HG03432 (cell line): ENCODE data around the gene MORN3.
"Not testable (repeated sequence)": the region's sequence is repeated elsewhere in the genome, so short reads cannot be mapped to it uniquely, and the experiment has no call there.

ENCODE experiments used
- ATAC-seq: cut with Tn5 transposase; IDR thresholded peaks from one replicate; pipeline ENCODE4 v1.9.1; 2021; ENCODE audit warnings: mild to moderate bottlenecking, moderate library complexity; ENCODE audit not compliant: unreplicated experiment

The MORN3 gene

DNA sequence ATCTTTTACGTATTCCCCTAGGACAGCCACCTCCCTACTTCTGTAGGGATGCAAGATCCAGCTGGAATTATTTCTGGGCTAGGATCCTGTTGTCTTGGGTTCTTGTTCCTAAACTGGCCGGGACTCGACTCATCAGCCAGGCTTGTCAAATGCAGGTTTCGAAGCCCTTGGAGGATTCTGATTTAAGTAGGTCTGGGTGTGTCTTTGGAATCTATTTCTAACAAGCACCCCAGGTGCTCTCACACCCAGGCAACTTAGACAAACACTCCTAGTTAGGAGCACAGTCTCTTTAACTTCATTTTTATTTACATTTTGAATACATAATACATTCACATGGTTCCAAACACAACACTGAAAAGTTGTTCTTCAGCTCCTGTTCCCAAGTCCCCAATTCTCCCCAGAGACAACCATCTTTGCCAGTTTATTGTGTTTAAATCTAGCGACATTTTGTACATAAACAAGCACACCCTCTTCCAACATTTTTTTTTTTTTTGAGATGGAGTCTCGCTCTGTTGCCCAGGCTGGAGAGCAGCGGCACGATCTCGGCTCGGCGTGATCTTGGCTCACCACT lies 20.9 kb downstream of the MORN3 start:
- ATAC-seq: no peak

DNA sequence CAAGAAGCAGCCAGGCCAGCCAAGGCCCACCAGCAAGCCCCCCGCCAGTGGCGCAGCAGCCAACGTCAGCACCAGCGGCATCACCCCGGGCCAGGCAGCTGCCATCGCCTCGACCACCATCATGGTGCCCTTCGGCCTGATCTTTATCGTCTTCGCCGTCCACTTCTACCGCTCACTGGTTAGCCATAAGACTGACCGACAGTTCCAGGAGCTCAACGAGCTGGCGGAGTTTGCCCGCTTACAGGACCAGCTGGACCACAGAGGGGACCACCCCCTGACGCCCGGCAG lies 28.2 kb downstream of the MORN3 start:
- ATAC-seq: no peak

DNA sequence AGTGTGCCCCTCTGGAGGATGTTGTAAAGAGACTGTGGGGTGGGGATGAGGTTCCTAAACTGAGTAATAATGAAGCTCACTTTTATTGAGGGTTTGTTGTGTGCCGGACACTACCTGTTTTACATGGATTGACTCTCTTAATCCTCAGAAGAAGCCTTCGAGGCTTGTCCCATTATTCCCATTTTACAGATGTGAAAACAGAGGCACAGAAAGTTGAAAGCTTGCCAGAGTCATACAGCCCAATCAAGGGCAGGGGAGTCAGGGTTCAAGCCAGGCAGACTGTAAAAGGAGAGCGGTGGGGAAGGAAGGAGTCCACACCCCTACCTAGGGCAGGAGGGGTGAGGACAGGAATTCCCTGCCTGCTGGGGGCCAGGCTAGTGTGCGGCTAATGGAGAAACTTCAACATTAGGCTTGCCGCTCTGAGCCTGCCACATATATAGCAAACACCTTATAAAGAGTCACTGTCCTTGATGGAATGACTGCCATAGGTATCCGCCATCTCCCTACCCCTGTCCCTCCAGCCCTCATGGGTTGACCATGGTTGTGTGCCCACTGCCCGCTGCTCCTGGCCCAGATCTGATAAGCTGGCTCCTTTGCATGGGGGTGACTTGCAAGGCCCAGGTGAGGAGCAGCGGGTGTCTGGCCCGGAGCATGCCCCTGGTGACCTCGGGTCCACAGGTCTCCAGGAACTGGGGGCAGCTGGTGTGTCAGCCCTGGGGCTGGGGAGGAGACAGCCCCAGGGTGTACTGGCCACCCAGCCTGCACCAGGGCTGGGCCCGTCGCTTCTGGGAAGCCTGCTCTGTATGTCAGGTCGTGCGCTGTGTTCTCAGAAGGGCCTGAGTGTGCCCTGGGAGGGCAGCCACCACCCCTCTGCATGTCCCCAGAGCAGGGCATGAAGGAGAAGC lies 30.9 kb downstream of the MORN3 start:
- no peak for ATAC-seq

DNA sequence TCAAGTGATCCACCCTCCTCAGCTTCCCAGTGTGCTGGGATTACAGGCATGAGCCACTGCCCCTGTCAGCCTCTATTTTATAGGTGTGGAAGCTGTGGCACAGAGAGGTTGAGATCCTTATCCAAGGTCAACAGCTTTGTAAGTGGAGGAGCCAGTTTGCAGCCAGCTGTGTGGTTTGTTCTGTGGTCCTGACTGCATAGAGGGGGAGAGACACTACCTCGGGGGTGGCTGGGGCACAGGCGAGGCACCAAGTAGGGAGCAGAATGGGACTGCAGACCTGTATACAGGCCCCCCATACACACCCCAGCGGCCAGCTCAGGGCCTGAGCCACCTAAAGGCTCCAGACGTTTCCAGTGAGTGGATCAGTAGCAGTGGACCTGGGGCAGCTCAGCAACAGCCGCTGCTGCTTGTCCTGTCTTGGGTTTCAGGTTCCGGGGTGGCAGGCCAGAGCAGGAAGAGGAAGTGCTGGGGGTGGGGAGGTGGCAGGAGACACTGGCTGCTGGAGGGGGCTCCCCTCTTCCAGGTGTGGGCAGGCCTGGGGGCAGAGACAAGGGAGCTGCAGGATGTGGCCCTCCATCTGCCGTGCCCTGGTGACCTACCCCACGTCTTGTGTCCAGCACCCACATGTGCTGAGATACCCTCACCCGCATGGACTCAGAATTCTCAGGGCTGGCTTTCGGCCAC lies 32.1 kb downstream of the MORN3 start:
- ATAC-seq: no peak

DNA sequence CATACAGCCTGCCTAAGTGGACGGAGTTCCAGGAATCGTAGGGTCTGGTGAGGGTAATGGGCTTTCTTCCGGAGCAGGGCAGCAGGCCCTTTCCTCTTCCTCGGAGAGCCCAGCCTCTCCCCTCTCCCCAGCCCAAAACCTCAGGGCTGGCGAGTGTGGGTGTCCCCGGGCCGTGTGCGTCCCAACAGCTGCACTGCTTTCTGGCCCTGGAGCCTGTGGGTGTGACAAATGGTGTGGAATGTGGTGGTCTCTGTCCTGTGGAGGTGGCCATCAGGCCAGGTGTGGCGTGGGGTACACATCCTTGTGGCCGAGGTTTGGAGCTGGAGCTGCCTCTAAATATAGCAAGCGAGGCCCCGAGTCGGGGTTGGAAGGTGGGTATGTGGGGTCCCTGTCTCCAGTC lies 34.6 kb downstream of the MORN3 start:
- ATAC-seq: no peak

DNA sequence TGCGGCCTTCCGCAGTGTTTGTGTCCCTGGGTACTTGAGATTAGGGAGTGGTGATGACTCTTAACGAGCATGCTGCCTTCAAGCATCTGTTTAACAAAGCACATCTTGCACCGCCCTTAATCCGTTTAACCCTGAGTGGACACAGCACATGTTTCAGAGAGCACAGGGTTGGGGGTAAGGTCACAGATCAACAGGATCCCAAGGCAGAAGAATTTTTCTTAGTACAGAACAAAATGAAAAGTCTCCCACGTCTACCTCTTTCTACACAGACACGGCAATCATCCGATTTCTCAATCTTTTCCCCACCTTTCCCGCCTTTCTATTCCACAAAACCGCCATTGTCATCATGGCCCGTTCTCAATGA lies 35.6 kb downstream of the MORN3 start:
- not testable (repeated sequence) for ATAC-seq

DNA sequence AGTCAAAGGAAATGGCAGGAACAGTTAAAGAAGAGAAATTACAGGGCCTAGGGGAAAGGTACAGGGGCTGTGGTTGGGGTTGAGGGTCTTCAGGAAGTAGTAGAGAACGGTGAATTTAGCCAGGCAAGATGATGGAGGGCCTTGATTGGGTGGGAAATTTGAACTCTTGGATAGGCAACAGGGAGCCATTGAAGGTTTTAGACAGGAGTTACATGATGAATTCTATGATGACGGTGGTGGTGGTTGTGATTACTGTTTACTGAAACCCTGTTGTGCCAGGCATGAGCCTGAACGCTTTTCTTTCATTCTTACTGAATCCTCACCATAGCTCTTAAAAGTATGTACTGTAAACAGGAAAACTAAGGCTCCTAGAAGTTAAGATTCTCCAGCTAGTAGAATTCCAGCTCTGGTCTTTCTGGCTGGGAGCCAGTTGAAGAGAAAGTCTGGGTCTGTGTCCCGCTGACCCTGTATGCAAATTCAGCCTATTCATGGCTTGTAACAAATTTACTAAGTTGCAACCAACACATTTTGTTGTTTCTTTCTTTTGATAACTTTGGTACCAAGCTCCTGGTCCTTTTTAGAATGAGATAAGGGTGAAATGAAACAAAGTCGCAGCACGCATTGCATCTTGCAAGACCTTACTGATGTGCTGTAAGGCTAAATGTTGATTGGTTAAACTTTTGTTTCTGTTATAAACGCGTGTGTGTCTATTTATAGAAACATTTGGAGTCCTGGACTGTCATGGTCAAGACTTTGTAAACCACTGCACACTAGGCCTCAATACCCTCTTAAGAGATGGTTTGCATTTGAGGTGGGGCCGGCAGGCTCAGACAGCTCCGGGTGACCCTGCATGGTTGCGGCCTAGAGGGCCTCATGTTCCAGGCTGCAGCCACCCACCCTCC lies 37.1 kb downstream of the MORN3 start:
- no peak for ATAC-seq

DNA sequence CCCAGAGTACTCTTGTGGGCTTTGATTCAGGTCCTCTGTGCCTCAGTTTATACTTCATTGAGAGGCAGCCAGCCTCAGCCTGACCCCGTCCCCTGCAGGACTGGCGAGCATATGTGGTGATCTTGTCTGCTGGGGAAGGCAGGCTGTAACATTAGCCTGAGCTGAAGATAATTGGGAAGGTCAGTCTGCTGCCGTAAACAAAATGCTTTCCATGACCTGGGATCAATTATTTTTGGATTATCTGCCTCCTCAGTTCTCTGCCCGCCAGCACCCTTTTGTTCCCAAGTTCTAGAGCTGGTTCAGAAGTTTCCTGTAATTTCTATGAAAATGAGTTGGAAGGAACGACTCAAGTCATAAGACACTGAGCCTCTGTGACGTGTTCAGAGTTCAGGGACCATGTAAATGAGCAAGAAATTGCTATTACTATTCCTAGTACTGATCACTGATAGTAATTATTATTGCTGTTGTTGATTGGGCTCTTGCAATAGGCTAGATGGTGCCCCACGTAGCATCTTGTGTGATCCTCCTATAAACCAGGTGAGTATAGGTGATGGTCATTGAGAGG lies 38.6 kb downstream of the MORN3 start:
- no peak for ATAC-seq

DNA sequence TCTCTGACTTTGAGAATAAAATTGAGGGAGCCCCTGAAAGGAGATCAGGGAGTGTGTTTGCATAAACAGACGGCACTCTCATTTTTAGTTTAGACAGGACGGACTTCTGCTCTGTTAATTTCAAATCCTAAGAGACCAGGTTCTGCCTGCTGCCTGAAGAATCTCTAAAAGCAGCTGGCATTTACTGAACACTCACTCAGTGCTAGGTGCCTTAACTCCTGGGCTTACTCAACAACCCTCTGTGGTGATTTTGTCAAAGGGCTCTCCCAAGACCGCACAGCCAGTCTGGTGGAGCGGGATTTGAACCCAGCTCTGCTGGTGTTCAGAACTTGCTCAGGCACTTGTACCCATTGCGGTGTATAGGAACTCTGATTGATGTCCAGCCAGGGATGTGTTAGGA lies 40.9 kb downstream of the MORN3 start:
- no peak for ATAC-seq

DNA sequence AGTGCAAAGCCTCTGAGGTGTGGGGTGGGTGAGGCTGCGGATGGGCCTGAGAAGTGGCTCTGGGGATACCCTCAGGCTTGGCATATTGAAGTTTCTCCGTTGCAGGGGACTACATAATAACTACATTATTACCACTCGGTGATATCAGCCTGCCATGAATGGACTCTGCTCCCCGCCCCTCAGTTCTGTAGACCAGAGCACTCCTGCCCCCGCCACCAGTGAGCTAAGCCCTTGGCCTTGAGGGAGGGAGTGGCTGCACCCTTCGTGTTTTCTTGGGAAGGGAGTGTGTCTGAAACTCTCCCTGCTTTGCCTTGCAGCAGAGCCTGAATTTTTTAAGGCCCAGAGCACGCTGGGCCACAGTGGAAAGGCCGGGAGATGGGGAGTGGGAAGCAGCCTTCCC lies 41.4 kb downstream of the MORN3 start:
- ATAC-seq: no peak

DNA sequence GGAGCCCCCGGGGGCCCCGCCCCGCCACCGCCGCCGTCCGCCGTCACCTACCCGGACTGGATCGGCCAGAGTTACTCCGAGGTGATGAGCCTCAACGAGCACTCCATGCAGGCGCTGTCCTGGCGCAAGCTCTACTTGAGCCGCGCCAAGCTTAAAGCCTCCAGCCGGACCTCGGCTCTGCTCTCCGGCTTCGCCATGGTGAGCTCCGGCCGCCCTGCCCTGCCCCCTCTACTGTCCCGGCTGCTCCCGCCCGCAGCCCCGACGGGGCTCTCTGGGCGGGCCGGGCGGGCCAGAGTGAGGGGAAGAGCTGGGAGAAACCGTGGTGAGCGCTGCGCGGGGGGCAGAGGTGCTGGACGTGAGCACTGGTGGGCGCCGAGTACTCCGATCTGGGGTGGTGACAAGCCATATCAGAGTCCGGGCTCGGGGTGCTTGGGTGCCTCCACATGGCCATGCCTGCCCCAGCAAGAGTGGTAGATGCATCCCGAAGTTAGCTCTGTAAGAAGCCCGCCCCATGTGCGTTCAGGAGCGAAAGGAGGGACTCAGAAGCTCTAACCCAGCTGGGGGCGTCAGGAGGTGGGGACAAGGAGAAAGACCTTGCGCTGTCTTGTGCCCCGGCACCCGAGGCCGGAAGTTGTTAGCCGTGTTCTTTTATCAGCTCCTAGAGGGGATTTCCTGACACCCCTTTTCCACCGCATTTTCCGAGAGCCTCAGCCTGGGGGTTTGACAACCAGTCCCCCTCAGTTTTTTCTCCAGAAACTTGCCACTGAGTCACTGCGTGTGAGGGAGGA lies 42.4 kb downstream of the MORN3 start:
- peak; percentile 42 for ATAC-seq

DNA sequence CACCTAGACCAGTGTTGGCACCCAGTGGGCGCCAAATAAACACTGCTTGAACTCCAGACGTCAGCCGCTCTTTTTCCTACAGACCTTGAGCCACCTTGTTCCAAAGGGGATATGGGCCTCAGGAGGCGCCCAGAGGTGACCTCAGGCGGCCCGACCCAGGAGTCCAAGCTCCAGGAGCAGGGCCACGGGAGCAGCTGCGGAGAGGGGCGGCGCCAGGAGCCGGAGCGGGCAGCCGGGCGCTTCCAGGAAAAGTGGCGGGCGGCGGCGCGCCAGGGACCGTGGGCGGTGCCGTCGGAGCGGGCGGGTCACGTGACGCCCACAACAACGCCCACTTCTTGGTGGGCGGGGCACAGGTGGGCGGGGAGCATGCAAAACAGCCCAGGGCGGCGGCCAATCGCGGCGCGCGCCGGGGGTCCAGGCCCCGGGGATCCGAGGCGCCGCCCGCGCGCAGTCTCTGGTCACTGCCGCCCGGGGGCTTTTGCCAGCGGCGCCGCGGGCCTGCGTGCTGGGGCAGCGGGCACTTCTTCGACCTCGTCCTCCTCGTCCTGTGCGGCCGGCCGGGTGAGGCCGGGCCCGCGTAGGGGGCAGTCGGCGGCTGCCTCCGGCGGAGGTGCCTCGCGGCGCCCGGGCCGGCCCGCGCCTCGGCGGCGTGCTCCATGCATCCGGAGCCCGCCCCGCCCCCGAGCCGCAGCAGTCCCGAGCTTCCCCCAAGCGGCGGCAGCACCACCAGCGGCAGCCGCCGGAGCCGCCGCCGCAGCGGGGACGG lies 43.2 kb downstream of the MORN3 start, which contains the start of gene ORAI1:
Gene ORAI1 (plus strand): TSS at position 444 of the 766 bp plus-strand sequence.
- ATAC-seq: peak; percentile 72

DNA sequence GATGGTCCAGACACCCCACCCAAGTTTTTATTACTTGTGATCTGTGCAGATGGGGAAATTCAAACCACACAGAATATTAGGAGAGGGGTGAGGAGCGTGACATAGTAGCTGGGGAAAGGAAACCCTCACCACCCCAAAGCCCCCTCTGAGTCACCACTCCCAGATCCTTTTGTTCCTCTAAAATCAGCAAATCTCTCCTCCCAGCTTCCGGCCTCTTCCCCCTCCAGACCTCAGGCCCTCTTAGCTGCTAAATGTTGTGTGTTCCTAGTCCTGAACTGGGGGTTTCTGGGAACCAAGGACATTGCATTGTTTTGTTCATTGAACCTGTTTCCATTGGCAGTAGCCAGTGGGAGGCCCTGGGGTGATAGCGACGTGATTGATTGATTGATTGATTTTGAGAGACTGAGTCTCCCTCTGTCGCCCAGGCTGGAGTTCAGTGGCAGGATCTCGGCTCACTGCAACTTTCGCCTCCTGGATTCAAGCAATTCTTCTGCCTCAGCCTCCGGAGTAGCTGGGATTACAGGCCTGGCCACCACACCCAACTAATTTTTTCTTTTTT lies 49.0 kb downstream of the MORN3 start:
- no peak for ATAC-seq

DNA sequence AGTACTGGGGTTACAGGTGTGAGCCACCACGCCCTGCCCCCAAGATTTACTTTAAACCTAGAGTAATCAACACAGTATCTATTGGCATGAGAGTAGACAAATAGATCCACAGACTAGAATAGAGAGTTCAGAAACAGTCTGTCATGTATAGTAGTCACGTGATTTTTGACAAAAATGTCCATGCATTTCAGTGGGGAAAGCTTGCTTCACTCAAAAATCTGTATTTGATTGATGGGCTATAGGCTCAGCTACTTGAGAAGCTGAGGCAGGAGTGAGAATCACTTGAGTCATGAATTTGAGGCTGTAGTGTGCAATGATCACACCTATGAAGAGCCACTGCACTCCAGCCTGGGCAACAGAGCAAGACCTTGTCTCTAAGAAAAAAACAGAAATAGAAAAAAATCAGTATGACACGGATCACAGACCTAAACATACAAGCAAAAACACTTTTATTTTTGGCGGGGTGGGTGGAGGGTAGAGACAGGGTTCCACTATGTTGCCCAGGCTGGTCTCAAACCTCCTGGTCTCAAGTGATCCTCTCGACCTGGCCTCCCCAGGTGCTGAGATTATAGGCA lies 50.7 kb downstream of the MORN3 start:
- ATAC-seq: no peak

DNA sequence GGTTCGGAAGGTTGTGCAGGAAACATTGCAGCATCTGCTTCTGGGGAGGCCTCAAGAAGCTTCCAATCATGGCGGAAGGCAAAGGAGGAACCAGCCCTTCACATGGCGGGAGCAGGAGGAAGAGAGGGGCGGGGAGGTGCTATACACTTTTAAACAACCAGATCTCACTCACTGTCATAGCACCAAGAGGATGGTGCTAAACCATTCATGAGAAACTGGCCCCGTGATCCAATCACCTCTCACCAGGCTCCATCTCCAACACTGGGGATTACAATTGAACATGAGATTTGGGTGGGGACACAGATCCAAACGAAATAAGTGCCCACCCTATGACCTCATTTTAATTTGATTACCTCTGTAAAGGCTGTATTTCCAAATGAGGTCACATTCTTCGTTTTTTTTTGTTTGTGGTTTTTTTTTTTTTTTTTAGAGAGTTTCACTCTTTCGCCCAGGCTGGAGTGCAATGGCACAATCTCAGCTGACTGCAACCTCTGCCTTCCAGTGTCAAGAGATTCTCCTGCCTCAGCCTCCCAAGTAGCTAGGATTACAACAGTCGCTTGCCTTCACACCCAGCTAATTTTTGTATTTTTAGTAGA lies 54.5 kb downstream of the MORN3 start:
- ATAC-seq: no peak

DNA sequence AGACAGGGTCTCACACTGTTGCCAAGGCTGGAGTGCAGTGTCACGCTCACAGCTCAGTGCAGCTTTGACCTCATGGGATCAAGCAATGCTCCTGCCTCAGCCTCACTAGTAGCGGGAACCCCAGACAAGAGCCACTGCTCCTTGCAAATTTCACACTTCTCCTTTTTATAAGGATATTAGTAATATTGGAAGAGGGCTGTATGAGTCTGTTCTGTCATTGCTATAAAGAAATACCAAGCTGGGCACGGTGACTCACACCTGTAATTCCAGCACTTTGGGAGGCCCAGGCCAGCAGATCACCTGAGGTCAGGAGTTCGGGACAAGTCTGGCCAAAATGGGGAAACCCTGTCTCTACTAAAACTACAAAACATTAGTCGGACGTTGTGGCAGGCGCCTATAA lies 56.0 kb downstream of the MORN3 start:
- ATAC-seq: no peak

DNA sequence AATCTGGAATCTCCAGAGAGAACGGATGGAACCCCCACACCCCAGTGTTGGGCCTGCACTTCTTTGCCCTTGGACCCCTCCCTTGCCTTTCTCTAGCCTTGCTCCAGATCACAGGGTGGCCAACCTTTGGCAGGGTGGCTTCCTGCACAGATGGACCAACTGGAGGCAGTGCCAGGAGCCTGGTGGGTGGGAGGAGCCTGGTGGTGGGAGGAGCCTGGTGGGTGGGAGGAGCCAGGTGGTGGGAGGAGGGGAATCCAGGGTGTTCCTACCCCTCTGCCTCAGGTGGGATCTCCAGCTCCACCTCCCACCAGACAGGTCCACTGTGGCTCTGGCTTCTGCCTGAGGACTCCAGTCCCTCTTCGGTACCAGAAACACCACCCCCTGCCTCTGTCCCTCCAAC lies 58.1 kb downstream of the MORN3 start:
- ATAC-seq: no peak
